ENCODE data around the gene IER5.
A peak's percentile ranks its signal among the peaks of the same experiment; 100 is the strongest.

The IER5 gene

DNA sequence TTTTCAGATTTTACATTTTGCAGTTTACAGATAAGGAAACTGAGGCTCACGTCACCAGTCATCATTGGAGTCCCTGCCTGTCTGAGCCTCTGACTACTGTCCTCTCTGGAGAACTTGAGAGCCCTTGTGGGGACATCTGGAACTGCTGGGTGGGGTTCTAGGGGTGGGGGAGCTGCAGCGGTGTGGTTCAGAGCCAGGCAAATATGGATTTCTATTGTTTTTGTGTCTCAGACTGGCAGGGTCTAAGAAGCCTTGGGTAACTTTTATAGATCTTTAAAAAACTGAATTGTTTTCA is 46.9 kb downstream of the IER5 start:
- H3K27ac ChIP-seq, result no peak overlapping the region; the same call in 1 of the 2 replicates
- no peaks in the 10 kb centered on the region for H3K36me3 ChIP-seq (ENCODE audit: insufficient read depth, low read length)
- no peak overlapping the region for H3K9ac ChIP-seq (ENCODE audit: insufficient read length)
- TF ChIP-seq EZH2 (IDR thresholded peaks at IDR 0.05), result no peak
- TF ChIP-seq POLR2AphosphoS5 (IDR thresholded peaks at IDR 0.05; ENCODE audit: borderline replicate concordance, low read depth, low read length), result no peak
- no peak for TF ChIP-seq FOXP2 (optimal IDR thresholded peaks at IDR 0.05; ENCODE audit: control extremely low read depth, extremely low read length, insufficient read depth)
- no peaks in the 10 kb centered on the region for H3K9me3 ChIP-seq (ENCODE audit: low read depth, low read length)
- no peak for DNase-seq (ENCODE audit: low read depth, low spot score)
- no peak overlapping the region for H3K4me3 ChIP-seq

GRCh38 chr1:181135815-181136737 is 47.6 kb downstream of the IER5 start:
- DNase-seq (ENCODE audit: low read depth, low spot score), result no peak
- H3K36me3 ChIP-seq (ENCODE audit: insufficient read depth, low read length), result no peaks in the 10 kb centered on the region
- TF ChIP-seq FOXP2 (optimal IDR thresholded peaks at IDR 0.05; ENCODE audit: control extremely low read depth, extremely low read length, insufficient read depth) (no peak), EZH2 (IDR thresholded peaks at IDR 0.05) (no peak), POLR2AphosphoS5 (IDR thresholded peaks at IDR 0.05; ENCODE audit: borderline replicate concordance, low read depth, low read length) (no peak)
- H3K4me3 ChIP-seq, result no peak overlapping the region
- H3K9ac ChIP-seq (ENCODE audit: insufficient read length), result no peak overlapping the region
- peak overlapping the region; percentile 42; the same call in 1 of the 2 replicates for H3K27ac ChIP-seq
- no peaks in the 10 kb centered on the region for H3K9me3 ChIP-seq (ENCODE audit: low read depth, low read length)

DNA sequence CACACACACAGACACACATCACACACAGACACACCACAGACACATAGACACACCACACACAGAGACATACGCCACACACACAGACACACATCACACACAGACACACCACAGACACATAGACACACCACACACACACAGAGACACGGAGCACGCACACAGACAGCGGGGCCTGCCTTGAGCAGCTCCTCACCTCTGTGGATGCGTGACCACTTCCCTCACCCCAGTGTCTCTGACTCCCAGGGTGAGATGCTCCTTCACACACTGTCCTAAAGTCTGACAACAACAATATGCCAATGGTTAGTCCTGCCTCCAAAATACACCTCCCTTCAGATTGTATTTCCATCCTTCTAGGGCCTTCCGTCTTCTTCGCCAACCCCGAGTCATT is 48.2 kb downstream of the IER5 start:
- Histone ChIP-seq H3K9ac (ENCODE audit: insufficient read length) (no peak overlapping the region), H3K36me3 (ENCODE audit: insufficient read depth, low read length) (no peaks in the 10 kb centered on the region), H3K4me3 (no peak overlapping the region), H3K27ac (no peak overlapping the region), H3K9me3 (ENCODE audit: low read depth, low read length) (no peaks in the 10 kb centered on the region)
- no peak for DNase-seq (ENCODE audit: low read depth, low spot score)
- no peak for TF ChIP-seq POLR2AphosphoS5 (IDR thresholded peaks at IDR 0.05; ENCODE audit: borderline replicate concordance, low read depth, low read length)
- no peak for TF ChIP-seq EZH2 (IDR thresholded peaks at IDR 0.05)
- TF ChIP-seq FOXP2 (optimal IDR thresholded peaks at IDR 0.05; ENCODE audit: control extremely low read depth, extremely low read length, insufficient read depth), result no peak

DNA sequence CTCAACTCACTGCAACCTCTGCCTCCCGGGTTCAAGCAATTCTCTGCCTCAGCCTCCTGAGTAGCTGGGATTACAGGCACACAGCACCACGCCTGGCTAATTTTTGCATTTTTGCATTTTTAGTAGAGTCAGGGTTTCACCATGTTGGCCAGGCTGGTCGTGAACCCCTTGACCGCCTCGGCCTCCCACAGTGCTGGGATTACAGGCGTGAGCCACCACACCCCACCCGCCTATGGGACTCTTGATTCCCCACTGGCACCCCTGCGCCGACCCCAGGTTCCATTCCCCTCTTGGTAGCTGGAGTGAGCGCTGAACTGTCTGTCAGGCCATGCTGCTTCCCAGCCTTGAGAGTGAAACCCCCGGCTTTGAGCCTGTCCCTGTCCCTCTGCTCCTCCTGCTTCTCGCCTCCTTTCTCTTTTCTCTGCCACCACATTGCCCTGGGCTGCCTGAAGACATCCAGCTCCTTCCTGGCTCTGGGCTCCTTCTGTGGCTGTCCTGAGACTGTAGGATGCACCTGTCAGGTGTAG is 48.8 kb downstream of the IER5 start:
- TF ChIP-seq FOXP2 (optimal IDR thresholded peaks at IDR 0.05; ENCODE audit: control extremely low read depth, extremely low read length, insufficient read depth) (no peak), POLR2AphosphoS5 (IDR thresholded peaks at IDR 0.05; ENCODE audit: borderline replicate concordance, low read depth, low read length) (no peak), EZH2 (IDR thresholded peaks at IDR 0.05) (no peak)
- Histone ChIP-seq H3K27ac (no peak overlapping the region), H3K36me3 (ENCODE audit: insufficient read depth, low read length) (no peaks in the 10 kb centered on the region), H3K9me3 (ENCODE audit: low read depth, low read length) (no peaks in the 10 kb centered on the region), H3K9ac (ENCODE audit: insufficient read length) (no peak overlapping the region), H3K4me3 (no peak overlapping the region)
- no peak for DNase-seq (ENCODE audit: low read depth, low spot score)

- Histone ChIP-seq H3K9me3 (ENCODE audit: low read depth, low read length) (no peaks in the 10 kb centered on the region), H3K4me3 (no peak overlapping the region), H3K27ac (no peak overlapping the region), H3K36me3 (ENCODE audit: insufficient read depth, low read length) (no peaks in the 10 kb centered on the region), H3K9ac (ENCODE audit: insufficient read length) (no peak overlapping the region)
- no peak for TF ChIP-seq EZH2 (IDR thresholded peaks at IDR 0.05)
- no peak for TF ChIP-seq POLR2AphosphoS5 (IDR thresholded peaks at IDR 0.05; ENCODE audit: borderline replicate concordance, low read depth, low read length)
- TF ChIP-seq FOXP2 (optimal IDR thresholded peaks at IDR 0.05; ENCODE audit: control extremely low read depth, extremely low read length, insufficient read depth), result no peak
- DNase-seq (ENCODE audit: low read depth, low spot score), result no peak
Observed at GRCh38 chr1:181139631-181140061, 51.1 kb downstream of the IER5 start.

DNA sequence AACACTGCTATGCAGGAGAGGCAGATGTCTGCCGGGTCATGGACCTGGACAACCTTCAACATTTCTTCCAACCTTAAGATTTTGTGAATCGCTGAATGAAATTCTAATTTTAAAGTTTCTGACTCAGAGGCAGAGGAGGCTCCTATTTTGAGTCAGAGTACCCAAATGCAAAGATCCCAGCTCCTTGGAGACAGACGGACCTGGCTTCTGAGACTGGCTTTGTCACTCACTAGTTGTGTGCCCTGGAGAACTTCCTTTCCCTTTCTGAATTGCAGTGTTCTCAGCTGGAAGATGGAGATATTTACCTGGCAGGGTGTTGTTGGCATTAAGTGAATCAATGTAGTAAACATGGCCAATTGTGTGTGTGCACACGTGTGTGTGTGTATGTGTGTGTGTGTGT is 51.9 kb downstream of the IER5 start:
- Histone ChIP-seq H3K27ac (no peak overlapping the region), H3K4me3 (no peak overlapping the region), H3K9ac (ENCODE audit: insufficient read length) (no peak overlapping the region), H3K9me3 (ENCODE audit: low read depth, low read length) (no peaks in the 10 kb centered on the region), H3K36me3 (ENCODE audit: insufficient read depth, low read length) (no peaks in the 10 kb centered on the region)
- TF ChIP-seq EZH2 (IDR thresholded peaks at IDR 0.05), result no peak
- no peak for TF ChIP-seq POLR2AphosphoS5 (IDR thresholded peaks at IDR 0.05; ENCODE audit: borderline replicate concordance, low read depth, low read length)
- no peak for TF ChIP-seq FOXP2 (optimal IDR thresholded peaks at IDR 0.05; ENCODE audit: control extremely low read depth, extremely low read length, insufficient read depth)
- DNase-seq (ENCODE audit: low read depth, low spot score), result no peak

GRCh38 chr1:181140891-181141290 is 52.4 kb downstream of the IER5 start:
- H3K9ac ChIP-seq (ENCODE audit: insufficient read length), result no peak overlapping the region
- H3K27ac ChIP-seq, result no peak overlapping the region
- H3K4me3 ChIP-seq, result no peak overlapping the region
- DNase-seq (ENCODE audit: low read depth, low spot score), result no peak
- H3K36me3 ChIP-seq (ENCODE audit: insufficient read depth, low read length), result no peaks in the 10 kb centered on the region
- TF ChIP-seq EZH2 (IDR thresholded peaks at IDR 0.05), result no peak
- TF ChIP-seq FOXP2 (optimal IDR thresholded peaks at IDR 0.05; ENCODE audit: control extremely low read depth, extremely low read length, insufficient read depth), result no peak
- no peak for TF ChIP-seq POLR2AphosphoS5 (IDR thresholded peaks at IDR 0.05; ENCODE audit: borderline replicate concordance, low read depth, low read length)
- H3K9me3 ChIP-seq (ENCODE audit: low read depth, low read length), result no peaks in the 10 kb centered on the region

- no peak for DNase-seq (ENCODE audit: low read depth, low spot score)
- no peak overlapping the region for H3K4me3 ChIP-seq
- no peaks in the 10 kb centered on the region for H3K9me3 ChIP-seq (ENCODE audit: low read depth, low read length)
- H3K27ac ChIP-seq, result no peak overlapping the region
- no peak for TF ChIP-seq POLR2AphosphoS5 (IDR thresholded peaks at IDR 0.05; ENCODE audit: borderline replicate concordance, low read depth, low read length)
- no peak for TF ChIP-seq FOXP2 (optimal IDR thresholded peaks at IDR 0.05; ENCODE audit: control extremely low read depth, extremely low read length, insufficient read depth)
- no peak for TF ChIP-seq EZH2 (IDR thresholded peaks at IDR 0.05)
- no peaks in the 10 kb centered on the region for H3K36me3 ChIP-seq (ENCODE audit: insufficient read depth, low read length)
- no peak overlapping the region for H3K9ac ChIP-seq (ENCODE audit: insufficient read length)
Observed at GRCh38 chr1:181141431-181141910, 53.0 kb downstream of the IER5 start.
